GM21526 (cell line): Measurements from ENCODE around the gene KLHL2.

ENCODE experiments used
- ATAC-seq: cut with Tn5 transposase; IDR thresholded peaks from one replicate; pipeline ENCODE4 v1.9.1; 2021; ENCODE audit warnings: moderate library complexity; ENCODE audit not compliant: unreplicated experiment, low FRiP score

The KLHL2 gene

DNA sequence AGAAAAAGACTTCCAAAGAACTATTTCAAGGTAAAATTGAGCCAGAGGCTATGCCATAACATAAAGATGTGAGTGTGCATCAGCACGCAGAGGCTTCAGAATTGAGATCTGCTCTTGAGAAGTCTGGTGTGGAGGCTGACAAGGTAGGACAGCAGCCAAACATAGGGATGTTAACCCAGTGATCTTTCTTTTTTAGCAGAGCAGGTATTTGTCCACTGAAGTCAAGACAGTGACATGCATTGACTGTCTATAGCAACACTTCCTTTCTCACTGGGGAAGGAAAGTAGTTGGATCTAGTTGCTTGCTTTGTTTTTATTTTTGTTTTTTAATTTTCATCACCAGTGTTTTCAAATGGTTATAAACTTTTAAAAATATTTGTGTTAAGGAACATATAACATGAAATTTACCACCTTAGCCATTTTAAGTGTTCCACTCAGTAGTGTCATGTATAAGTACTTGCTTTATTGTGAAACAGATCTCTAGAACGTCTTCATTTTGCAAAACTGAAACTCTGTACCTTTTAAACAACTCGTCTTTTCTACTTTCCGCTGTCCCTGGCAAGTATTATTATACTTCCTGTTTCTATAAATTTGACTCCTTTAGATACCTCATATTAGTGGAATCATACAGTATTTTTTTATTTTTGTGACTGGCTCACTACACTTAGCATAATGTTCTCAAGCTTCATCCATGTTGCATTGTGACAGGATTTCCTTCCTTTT, 79.4 kb downstream of the KLHL2 start:
- peak; percentile 85 for ATAC-seq

DNA sequence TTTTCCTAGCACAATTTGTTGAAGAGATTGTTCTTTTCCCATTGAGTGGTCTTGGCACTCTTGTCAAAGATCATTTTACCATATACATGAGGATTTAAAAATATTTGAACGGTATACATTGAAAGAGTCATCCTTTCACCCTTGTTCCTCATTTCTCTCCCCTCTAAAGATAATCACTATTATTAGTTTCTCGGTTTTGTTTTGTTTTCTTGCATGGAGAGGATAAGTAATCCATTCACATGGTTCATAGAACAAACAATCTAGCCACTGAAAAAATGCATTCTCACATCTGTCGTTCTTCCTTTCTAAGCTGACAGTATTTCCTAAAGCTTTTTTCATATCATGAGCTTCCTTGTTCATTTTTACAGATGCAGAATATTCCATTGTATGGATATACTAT, 80.9 kb downstream of the KLHL2 start:
- ATAC-seq = no peak

DNA sequence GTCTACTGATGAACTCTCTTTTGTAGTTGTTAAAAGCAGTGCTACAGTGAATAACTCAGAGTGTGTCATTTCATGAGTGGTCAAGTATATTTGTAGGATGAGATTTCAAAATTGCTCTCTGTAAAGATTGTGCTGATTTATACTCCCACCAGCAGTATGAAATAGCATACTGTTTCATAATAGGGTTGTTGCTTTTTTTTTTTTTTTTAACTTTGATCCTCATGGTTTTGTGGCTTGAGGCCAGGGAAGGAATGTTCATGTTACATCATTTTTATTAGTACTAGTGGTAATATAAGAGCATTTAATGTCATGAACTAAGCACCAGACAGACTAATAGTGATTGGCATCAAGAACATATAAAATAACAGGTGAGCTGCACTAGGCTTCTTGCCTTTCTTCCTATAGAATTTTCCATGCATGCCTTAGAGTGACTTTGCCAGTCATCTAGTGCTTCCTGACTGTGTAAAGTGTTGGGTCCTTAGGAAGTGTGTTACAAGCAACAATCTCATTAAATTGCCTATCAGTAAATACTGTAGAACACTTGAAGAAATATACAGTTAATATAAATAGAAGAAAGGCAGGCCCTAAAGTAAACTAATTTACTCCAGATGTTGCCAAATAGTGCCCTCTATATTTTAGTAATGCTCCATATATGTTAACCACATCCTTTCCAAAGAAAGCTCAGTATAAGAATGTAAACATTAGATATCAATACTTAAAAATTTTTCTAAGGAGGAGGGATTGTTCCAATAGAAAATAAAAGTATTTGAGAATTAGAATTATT, 81.5 kb downstream of the KLHL2 start:
- ATAC-seq = no peak

DNA sequence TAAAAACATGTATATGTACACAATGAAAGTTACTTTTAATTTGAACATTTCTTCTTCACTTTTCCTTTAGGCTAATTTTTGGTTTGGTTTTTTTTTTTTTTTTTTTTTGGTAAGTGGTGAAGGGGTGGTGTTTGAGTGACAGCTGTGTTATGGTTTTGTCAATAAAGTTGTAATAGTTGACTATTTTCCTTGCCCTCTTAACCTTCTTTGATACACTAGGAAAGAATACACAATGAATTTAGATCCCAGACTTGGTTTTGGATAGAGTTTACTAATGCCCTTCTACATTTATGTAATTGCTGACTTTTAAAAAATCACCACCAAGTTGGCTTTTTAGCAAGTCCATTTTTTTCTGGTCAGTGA, 82.0 kb downstream of the KLHL2 start:
- ATAC-seq = no peak

DNA sequence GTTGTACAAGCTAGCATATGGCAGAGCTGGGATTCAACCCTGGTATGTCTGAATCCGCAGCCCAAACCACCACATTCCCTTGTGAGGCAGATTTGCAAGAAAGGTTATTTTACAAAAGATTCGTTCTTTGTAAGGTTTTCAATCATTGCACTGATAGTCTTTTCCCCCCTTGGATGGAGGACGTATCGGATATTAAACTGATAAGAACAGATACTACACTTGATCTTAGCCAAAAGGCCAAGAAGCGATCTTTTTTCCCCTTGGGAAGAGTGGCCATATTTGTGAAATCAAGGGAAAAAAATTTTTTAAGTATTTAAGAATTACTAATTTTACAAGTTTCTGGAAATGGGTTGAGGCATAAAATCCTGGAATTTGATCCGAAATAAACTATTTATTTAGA, 85.7 kb downstream of the KLHL2 start:
- ATAC-seq = no peak

DNA sequence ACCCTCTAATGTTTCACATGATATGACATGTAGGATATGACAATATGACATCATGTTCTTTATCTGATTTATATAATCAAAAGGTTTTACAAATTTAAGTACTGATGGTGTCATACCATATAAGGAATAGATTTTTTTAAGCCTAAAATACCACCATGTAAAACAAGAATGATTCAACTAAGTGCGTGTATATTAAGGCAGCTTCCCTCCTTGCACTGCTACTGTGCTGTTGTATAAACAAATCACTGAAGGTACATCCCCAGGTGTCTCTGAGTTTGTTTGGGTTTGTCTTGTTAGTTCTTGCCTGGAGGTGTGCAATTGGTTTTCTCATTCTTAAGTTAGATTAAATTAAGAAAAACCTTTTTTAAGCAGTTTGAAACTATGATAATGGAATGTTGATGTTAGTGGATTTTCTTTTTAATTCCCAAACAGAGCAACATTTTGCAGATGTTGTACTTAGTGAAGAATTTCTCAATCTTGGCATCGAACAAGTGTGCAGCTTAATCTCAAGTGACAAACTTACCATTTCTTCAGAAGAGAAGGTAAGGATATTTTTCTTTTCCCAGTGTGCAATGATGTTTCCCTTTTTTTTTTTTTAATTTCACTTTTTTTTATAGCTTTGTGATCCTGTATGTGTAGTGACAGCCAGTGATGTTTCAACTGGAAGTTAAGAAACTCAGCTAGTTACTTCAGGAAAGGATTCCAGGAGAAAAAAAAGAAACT, 86.7 kb downstream of the KLHL2 start:
- no peak for ATAC-seq

DNA sequence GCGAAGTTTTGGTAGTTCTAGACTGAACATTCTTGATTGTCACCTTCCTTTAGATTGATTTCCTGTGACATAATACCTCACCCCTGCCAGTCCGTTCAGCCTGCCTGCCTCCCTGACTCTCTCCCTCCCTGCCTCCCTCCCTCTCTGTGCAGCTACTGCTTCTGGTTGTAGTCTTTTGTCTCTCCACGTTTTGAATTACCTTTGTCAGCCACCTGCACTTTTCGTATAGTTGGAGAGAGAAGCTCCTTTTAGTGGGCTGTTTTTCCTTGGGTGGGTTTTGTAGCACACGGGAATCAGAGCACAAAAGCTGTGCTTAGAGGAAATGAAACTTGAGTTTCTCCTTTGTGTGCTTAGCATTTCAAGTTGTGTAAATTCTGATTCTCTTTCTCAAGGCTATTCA, 87.5 kb downstream of the KLHL2 start:
- ATAC-seq = peak; percentile 95

DNA sequence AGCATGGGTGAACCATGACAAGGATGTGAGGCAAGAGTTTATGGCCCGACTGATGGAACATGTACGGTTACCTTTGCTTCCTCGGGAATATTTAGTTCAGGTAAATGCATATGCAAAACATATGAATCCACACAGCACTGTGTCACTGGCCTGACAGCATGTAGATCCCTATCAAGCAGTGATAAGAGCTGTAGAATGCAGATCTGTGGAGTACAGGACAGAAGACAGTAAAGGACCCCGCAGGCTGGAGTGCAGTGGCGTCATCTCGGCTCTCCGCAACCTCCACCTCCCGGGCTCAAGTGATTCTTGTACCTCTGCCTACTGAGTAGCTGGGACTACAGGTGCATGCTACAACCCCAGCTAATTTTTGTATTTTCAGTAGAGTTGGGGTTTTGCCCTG, 90.3 kb downstream of the KLHL2 start:
- no peak for ATAC-seq

DNA sequence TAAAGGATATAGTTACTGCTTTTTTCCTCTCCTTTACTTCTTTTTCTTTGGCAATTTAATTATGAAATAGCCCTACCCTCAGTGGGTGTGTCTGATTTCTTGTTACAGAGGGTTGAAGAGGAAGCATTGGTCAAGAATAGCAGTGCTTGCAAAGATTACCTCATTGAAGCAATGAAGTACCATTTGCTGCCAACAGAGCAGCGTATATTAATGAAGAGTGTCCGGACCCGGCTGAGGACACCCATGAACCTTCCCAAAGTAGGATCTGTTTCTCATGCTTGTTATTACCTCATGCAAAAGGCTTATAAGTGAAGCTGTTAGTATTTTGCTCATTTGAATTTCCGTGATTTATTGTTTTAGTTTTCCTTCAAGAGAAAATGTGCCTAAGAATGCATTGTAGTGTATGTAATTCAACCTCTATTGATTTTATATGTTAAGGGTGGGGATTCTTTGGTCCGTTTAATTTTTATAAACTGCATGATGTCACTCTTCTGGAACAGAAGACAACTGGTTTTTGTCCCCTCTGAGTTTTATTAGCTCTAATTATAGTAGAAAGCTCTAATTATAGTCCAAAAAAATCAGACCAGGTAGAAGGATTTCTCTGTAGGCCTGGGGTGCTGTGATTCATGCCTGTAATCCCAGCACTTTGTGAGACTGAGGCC, 92.2 kb downstream of the KLHL2 start:
- no peak for ATAC-seq

DNA sequence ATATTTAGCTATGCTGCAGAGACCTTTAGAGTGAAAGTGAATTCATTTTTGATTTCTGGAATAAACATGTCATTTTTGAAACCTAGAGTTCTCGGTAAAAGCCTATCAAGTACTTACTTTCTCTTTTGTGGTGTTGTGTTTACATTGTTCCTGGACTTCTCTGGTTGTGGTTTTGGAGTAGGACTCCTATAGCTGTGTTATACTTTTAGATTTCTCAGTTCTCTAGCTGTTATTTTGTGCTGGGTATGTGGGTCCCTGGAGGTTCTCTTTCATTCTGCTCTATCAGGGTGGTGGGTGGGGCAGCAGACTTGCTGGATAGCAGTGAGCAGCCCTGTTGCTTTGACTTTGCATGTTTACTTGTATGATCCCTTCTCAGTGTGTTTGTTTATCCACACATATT, 94.5 kb downstream of the KLHL2 start:
- peak; percentile 84 for ATAC-seq

DNA sequence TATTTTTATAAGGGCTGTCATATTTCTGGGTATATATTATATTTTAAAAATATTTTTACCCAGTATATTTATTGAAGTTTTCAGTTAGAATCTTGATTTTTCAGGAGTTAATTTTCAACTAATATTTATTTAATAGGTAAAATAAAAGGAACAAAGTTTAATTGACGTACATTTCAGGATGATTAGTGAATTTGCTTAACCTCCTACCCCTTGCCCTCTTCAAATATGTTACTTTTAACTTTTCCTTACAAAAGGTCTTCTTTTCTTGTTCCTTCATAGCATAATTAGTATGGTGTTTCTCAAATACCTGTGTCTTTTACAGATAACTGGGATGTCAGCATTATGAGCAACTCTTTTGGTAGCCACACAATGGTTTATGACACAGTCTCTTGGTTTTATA, 95.3 kb downstream of the KLHL2 start:
- ATAC-seq = no peak

DNA sequence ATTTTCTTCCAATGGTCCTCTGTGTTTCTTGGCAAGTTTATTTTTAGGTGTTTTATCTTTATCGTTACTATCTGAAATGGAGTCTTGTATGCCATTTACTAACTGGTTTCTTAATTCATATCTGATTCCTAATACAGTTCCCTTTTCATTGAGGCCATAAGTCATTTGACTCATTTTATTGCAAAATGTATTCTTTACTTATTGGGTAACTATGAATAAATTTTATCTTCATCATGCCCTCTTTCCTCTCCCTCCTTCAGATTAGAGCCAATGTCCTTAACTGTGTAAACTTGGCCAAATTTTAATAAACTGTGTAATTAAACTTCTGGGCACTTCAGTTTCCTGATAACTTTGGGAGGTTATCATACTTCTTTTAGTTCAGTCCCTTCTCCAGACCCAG, 100.8 kb downstream of the KLHL2 start:
- no peak for ATAC-seq

DNA sequence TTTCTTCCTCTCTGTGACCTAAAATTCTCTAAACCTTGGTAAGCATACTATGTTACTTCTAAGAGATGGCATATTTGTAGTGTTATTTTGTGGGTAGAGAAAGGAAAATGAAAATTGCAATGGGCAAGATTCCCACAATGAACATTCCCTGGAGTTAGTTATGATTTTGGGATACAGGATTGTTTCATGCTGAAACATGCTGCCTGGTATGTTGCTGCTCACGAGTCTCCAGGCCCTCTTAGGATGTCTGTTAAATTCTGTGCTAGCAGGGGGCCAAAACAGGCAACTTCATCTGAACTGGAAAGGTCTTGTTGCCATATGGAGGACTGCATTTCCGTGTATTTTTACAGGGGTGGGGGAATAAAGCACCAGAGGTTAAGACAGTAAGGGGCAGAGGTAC, 101.2 kb downstream of the KLHL2 start:
- ATAC-seq = no peak

DNA sequence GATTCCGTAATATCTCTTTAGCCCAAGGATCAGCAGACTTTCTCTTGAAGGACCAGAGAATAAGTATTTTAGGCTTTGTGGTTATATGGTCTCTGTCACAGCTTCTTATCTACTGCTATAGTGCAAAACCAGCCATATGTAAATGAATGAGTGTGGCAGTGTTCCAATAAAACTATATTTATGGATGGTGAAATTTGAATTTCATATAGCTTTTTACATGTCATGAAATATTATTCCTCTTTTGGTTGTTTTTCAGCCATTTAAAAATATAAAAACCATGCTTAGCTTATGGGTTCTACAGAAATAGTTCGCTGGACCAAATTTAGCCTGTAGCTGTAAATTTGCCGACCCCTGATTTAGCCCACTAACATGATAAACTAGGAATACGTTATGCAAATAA, 102.1 kb downstream of the KLHL2 start:
- ATAC-seq = no peak

DNA sequence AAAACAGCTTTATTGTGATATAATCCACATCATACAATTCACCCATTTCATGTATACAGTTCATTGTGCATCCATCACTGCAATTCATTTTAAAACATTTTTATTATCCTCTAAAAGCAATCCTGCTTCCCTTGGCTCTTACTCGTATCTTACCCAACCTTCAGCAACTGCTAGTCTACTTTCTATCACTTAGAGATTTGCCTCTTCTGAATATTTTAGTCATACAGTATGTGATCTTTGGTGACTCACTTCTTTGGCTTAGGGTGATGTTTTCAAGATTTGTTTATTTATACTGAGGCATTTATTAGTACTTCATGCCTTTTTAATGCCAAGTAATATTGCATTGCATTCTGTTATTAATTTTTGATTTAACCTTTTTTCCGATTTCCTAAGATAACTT, 105.1 kb downstream of the KLHL2 start:
- no peak for ATAC-seq

DNA sequence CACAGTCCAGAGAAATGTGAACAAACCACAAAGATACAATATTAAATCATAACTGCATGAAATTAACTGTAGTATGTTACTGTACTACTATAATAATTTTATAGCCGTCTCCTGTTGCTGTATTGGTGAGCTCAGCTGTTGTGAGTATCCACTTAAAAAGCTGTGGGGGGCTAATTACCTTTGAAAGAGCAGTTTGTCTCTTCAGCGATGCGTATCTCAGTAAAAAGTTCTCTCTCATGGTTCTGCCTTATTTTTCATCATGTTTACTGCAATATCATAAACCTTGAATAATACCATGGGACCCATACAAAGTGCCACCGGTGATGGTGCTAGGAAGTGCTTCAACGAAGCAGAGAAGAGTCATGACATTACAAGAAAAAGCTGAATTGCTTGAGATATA, 111.7 kb downstream of the KLHL2 start:
- no peak for ATAC-seq

DNA sequence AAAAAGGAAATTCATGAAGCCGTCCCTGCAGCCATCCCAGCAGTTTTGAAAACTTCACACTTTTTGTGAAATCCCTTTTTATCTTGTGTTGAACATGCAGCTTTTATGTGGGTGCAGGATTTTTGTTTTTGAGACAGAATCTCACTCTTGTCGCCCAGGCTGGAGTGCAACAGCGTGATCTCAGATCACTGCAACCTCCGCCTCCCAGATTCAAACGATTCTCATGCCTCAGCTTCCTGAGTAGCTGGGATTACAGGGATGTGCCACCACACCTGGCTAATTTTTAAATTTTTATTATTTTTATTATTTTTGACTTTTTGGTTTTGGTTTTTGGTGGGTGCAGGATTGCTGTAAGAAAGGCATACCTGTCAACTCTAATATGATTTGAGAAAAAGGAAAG, 112.1 kb downstream of the KLHL2 start:
- ATAC-seq = no peak

DNA sequence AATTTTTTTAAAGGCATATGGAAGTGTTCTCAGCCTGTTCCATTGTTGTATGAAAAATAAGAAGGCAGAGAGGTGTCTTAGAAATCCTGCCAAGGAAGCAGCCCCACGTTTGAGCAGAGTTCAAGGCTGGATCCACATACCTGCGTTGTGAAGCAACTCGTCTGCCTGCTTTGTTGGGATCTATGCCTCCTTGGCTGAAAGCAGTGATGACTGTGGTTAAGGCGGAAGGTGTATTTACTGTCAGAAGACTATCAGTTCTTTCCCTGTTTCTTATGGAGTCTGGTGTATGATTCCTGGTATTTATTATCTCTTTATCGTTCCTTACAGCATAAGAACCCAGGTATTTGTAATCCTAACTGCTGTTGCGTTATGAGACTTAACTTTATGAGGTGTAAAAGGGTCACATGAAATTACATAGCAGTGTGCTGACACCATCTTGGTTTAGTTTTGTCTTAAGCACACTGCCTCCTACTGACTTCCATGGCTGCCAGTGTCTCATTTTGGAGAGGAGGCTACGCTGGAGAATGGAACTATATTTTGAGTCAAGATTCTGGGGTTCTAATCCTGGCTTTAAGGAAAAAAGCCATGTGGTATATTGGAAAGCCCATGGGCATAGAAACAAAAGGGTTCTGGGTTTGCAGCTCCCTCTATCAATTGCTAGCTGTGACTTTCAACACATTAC, 117.0 kb downstream of the KLHL2 start:
- ATAC-seq = no peak

DNA sequence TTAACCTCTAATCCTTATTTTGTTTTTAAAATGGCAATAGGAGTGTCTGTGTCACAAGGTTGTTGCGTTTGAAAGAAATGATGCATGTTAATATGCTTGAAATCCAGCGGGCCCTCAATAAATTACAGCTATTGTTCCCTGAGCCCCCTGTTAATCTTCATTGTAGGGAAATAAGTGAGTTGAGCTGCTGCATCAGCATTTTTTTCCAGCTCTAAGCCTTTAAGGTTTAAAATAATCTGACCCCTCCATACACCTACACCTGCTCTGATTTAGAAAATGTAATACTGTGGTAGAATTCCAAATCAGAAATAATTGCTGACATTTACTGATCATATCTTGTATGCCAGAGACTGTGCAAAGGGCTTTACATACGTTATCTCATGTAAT, 117.5 kb downstream of the KLHL2 start:
- no peak for ATAC-seq

DNA sequence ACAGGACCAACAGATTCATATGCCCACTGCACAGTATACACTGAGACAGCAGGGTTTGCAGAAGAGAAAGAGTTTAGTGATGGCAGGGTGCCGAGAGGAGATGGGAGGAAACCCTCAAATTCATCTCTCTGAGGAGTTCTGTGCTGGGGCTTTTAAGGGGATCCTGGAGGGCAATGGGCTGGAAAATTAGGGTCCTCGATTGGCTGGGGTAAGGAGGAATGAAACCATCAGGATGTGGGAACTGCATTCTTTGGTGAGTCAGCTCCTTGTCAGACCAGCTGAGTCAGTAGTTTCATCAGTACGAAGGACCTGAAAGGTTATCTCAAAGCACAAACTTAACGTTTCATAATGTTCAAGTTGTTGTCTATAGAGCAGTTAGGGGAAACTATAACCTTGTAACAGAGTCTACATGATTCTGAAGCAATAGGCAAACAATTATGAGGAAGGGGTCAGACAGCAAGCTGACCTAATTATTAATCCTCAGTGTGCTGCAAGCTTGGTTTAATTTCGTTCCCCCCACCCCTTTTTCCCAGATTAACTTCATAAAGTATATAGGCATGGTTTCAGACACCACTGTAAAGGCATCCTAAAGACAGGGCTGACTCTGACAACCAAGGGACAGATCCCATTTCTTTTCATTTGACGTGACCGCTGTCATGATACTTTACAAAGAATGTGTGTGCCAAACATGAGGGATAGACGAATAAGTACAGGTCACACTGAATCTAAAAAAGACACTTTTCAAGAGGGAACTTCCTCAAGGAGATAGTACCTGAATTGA, 118.6 kb downstream of the KLHL2 start:
- ATAC-seq = no peak
